HG02678 (cell line): ENCODE results near the gene SLAMF9.
A peak's percentile ranks its signal among the peaks of the same experiment; 100 is the strongest.
"Not testable (repeated sequence)": the region's sequence is repeated elsewhere in the genome, so short reads cannot be mapped to it uniquely, and the experiment has no call there.

Source experiments
- ATAC-seq: cut with Tn5 transposase; IDR thresholded peaks from one replicate; pipeline ENCODE4 v1.9.1; 2021; ENCODE audit warnings: mild to moderate bottlenecking, moderate library complexity; ENCODE audit not compliant: unreplicated experiment

SLAMF9 gene

DNA sequence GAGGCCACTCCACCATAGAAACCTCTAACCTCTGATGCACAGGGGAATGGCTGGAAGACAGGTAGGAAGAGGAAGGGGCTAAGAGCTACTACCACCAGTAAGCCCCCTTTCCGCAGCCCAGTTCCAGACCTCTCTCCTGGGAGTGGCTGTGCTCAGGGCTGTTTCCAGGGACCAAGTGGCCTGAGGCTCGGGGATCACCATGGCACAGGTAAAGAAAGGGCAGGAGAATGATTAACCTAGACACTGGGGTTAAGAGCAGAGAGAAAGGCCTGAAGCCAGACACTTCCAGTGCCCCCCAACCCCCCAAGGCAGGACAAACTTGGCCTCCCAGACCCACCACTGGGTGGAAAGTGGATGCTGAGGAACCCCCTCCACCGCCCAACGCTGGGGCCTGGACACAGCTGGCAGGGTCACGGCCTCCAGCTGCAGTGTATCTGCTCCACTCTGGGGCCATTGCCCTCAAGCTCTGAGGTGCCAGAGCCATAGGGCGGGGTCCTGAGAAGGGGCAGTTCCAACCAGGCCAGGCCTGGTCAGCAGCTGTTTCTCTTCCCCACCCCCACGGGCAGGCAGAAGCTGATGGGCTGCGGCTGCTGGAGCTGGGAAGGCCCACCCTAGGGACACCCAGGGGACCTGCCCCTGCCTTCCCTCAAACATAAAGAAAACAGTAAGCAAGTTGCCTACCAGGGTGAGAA is 31.4 kb downstream of the SLAMF9 start:
- peak; percentile 0 for ATAC-seq

- no peak for ATAC-seq
These were observed 32.1 kb downstream of the SLAMF9 start for GRCh38 chr1:159921700-159922504.

DNA sequence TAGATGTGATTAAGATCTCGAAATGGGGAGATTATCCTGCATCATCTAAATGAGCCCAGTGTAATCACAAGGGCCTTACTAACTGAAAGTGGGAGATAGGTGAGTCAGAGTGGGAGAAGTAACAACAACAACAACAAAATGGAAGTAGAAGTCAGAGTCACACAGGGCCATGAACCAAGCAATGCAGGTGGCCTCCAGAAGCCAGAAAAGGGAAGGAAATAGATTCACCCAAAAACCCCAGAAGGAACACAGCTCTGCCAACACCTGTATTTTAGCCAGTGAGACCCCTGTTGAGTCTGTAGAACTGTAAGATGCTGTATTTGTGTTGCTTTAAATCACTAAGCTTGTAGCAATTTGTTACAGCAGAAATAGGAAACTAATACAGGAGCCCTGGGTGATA is 32.8 kb downstream of the SLAMF9 start:
- ATAC-seq, result peak; percentile 22

GRCh38 chr1:159920651-159921050 is 33.4 kb downstream of the SLAMF9 start:
- no peak for ATAC-seq

DNA sequence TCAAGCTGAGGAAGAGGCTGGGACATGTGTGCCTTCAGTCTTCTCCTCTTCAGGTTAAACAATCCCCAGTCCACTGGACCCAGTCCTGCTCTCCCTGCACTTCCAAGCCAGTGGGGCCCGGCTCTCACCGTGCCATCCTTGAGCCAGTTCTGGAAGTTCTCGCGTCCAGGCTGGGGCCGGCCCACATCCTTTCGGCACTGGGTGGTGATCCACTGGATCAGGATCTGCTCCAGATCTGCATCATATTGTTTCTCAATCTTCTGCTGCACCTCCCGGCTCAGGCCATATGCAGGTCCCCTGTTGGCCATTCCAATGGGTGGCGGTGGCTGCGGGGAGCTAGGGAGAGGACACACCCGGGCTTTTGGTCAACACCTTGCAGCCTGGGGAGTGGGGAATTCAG is 33.8 kb downstream of the SLAMF9 start:
- ATAC-seq, result no peak

DNA sequence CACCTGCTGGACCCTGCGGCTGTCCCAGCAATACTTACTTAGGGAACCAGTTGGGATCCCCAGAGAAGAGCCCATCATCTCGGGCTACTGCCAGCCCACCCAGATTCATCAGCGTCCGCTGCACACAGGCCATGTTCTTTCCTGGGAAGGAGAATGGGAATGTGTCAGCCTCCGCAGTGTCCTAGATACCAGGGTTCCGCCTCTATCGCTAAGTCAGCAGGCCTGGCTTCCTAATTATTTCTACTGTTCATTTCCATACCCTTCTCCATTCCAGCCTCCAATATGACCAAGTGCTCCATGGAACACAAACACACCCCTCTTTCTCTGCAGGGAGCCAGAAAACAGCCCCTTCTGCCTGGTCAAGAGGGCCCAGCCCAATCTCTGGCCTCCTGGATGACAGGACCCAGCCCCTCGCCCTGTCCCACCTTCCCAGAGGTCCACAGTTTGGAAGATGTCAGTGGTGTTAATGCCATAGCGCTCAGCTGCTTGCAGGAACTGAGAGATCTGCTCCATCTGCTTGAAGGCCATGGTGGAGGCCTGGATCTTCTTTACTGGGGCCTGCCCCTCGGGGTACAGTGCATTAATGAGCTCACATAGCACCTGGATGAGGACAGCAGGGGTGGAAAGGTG is 34.7 kb downstream of the SLAMF9 start:
- no peak for ATAC-seq

DNA sequence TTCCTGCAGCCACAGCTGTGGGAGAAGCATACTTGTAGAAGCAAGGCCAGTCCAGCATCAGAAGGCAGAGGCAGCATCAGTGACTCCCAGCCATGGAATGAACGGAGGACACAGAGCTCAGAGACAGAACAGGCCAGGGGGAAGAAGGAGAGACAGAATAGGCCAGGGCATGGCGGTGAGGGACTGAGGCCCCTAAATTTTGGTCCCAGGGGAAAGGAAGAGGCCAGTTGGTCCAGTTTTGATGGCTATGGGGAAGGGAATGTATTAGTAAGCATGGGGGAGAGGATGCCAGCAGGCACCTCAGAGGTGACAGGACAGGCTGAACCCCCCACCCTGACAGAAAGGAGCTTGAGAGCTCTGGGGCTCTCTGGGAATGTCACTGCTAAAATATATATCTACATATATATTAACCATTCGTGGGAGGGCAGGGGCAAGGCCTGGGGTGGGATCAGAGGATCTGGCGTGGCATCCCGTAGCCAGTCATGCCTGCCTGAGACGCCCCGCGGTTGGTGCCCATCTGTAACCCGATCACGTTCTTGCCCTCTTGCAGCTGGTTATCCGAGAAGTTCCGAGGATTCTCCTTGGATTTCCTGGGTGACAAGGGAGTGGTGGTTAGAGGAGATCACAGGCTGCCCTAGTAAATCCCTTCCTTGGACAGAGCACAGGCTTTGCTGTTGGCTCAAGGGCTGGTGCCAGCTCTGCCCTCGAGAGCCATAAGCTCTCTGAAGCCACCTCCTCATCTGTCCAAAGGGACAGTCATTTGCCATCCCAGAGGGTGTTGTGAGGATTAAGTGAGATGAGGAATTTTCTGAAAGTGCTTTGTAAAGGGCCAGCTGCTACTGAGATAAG is 35.5 kb downstream of the SLAMF9 start:
- no peak for ATAC-seq

DNA sequence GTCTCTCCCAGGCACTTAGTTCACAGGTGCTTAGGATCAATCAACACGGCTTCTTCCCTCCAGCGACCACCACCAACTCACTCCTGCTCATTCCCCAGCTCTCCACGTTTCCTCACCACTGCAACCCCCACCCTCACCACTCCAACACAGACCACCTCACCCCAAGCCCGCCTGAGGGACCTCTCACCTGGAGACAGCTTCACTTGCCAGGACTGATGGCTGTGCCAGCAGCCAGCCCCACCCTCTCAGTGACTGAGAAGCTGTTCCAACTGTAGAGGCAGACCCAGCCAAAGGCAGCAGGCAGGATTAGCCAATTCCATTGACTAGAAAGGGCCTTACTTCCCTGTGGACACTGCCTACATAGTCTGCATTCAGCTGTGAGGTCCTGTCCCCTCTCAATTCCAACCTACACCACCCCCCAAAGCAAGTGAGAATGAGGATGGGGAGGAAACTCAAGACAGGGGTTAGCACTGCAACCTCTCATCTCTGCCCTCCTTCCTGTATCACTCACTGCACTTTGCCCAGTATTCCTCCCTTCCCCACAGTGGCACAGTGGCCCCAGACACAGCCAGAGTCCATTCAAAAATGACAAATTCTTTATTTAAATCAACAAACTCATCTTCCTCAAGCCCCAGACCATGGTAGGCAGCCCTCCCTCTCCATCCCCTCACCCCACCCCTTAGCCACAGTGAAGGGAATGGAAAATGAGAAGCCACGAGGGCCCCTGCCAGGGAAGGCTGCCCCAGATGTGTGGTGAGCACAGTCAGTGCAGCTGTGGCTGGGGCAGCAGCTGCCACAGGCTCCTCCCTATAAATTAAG is 36.3 kb downstream of the SLAMF9 start:
- ATAC-seq, result no peak

DNA sequence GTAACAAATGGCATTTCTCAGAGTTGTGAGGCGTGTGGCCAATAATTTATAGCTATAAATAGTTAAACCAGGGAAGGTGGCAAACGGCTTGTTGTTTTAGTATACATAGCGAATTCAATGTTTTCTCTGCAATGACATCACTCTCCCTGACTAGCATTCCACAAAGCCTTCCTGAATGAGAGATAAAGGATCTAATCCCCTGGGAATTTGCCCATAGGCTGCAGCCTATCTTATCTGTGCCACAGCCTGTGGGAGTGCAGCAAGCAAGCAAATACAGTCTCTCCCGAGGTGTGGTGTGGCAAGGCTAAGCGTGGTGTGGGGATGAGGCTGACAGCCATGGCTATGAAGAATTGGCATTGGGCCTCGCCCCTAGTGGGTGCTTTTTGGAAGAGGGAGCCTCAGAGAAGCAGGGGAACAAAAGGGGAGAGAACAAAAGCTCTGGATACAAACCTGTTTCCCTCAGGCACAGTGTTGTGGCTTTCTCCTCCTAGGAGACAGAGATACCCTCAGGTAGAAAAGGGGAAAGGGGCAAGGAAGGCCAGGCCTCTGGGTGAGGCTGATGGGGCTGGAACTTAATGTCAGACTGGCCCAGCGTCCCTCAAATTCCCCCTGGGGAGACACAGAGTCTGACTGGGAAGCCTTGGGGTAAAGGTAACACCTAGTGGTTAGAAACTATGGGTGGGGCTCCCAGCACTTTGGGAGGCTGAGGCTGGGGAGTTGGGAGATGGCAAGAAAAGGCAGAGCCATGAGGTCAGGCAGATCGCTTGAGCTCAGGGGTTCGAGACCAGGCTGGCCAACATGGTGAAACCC is 37.6 kb downstream of the SLAMF9 start:
- ATAC-seq, result no peak

- no peak for ATAC-seq
These were observed 38.3 kb downstream of the SLAMF9 start for GRCh38 chr1:159915571-159916241.

- ATAC-seq, result no peak
These were observed 39.6 kb downstream of the SLAMF9 start for GRCh38 chr1:159914252-159915018.

GRCh38 chr1:159913451-159914192 is 40.4 kb downstream of the SLAMF9 start:
- ATAC-seq, result no peak

DNA sequence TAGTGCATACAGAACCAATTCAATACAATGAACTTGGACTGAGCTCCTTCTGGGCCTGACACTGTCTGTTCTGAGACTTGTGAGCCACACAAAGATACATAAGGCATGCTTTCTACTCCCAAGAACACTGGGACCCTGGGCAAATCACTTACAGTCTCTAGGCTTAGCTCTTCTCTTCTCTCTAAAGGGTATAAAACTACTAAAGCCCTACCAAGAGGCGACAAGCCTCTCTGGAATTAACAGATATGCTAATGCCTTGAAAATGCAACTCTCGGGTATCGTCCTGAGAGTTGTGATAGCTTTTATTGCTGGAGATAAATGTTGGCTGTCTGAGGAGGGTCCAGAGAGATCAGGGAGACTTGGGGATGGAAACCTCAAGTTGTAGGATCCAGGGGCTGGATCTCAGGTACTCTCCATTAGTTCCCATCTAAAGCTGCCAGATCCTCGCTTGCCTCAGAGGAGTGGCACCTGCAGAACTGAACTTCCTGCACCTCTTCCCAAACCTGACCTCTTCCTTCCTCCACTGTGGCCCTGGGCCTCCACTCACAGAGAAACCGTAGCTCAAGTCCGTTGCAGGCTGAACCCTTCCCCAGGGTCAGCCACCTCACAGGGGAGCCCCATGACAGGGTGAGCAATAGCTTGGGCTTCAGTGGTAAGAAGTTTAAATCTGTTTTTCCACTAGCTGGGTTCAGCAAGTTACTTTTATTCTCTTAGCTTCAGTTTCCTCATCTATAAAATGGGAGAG is 42.5 kb downstream of the SLAMF9 start:
- ATAC-seq, result no peak

DNA sequence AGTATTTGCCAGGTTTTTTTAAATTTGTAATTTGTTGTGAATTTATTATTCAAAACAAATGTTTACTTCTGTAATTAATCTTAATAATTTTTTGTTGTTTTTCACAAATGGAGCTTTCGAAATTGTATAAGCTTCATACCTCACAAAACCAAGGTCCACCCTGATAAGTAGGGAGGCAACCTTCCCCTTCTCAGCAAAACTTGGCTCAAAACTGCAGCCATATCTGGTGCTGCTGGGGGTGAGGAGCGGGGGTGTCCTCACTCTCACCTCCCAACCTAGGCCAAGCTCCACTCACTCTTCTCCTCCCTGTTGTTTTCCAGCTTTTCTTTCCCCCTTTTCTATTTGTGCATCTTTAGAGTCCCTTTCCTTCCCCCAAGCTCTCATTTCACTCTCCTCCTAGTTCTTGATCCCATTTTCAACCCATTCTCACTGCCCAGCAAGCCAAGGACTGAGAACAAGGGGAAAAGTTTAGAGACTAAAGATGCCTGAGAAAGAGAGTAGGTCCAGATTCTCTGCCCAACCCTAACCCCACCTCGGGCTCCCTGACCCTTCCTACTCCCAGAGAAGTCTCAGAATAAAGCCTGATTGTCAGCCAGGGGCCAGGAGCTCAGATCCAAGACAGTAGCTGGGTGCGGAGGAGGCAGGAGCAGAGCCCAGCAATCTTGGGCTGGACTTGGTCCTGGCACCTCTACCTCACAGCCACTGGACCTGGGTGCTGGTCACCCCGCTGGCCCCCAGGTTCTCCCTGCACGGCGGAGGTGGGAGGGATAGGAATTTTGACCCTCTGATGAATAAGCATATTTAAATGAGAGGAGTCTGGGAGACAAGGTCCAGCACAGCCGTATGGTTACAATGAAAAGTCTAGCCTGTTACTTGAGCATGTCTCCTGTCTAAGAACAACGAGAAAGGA is 45.8 kb downstream of the SLAMF9 start:
- no peak for ATAC-seq

DNA sequence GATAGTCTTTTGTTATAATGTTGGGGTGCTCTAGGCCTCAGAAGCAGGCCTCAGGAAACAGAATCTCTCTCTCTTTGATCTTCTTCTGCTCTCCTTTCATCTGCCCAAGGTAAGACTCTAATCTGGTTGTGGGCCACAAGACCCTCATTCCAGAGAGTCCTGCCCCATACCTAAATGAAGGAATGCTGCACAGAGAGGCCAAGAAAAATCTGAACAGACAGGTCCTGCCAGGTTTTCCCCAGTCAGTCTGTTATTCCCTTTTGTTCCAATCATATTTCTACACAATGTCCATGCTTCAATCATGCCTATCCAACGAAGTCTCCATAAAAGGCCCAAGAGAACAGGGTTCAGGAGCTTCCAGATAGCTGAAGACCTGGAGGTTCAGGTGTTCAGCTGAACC is 47.1 kb downstream of the SLAMF9 start:
- no peak for ATAC-seq

DNA sequence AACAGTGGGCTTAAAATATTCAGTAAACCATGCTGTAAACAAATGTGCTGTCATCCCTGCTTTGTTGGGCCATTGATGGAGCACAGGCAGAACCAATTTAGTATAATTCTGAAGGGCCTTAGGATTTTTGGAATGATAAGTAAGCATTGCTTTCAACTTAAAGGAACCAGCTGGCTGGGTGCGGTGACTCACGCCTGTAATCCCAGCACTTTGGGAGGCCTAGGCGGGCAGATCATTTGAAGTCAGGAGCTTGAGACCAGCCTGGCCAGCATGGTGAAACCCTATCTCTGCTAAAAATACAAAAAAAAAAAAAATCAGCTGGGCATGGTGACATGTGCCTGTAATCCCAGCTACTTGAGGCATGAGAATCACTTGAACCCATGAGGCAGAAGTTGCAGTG is 50.0 kb downstream of the SLAMF9 start:
- ATAC-seq, result not testable (repeated sequence)
